AG20443 (cell line): ENCODE measurements around the gene MUC3A.
A peak's percentile ranks its signal among the peaks of the same experiment; 100 is the strongest.
"Not testable (repeated sequence)": the region's sequence is repeated elsewhere in the genome, so short reads cannot be mapped to it uniquely, and the experiment has no call there.

Source experiments
- DNase-seq: peaks from one replicate; pipeline ENCODE4 v3.0.0; 2012; ENCODE audit warnings: low spot score, mixed read lengths

Gene MUC3A, protein sequence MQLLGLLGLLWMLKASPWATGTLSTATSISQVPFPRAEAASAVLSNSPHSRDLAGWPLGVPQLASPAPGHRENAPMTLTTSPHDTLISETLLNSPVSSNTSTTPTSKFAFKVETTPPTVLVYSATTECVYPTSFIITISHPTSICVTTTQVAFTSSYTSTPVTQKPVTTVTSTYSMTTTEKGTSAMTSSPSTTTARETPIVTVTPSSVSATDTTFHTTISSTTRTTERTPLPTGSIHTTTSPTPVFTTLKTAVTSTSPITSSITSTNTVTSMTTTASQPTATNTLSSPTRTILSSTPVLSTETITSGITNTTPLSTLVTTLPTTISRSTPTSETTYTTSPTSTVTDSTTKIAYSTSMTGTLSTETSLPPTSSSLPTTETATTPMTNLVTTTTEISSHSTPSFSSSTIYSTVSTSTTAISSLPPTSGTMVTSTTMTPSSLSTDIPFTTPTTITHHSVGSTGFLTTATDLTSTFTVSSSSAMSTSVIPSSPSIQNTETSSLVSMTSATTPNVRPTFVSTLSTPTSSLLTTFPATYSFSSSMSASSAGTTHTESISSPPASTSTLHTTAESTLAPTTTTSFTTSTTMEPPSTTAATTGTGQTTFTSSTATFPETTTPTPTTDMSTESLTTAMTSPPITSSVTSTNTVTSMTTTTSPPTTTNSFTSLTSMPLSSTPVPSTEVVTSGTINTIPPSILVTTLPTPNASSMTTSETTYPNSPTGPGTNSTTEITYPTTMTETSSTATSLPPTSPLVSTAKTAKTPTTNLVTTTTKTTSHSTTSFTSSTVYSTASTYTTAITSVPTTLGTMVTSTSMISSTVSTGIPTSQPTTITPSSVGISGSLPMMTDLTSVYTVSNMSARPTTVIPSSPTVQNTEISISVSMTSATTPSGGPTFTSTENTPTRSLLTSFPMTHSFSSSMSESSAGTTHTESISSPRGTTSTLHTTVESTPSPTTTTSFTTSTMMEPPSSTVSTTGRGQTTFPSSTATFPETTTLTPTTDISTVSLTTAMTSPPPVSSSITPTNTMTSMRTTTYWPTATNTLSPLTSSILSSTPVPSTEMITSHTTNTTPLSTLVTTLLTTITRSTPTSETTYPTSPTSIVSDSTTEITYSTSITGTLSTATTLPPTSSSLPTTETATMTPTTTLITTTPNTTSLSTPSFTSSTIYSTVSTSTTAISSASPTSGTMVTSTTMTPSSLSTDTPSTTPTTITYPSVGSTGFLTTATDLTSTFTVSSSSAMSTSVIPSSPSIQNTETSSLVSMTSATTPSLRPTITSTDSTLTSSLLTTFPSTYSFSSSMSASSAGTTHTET (N-terminal part only)

DNA sequence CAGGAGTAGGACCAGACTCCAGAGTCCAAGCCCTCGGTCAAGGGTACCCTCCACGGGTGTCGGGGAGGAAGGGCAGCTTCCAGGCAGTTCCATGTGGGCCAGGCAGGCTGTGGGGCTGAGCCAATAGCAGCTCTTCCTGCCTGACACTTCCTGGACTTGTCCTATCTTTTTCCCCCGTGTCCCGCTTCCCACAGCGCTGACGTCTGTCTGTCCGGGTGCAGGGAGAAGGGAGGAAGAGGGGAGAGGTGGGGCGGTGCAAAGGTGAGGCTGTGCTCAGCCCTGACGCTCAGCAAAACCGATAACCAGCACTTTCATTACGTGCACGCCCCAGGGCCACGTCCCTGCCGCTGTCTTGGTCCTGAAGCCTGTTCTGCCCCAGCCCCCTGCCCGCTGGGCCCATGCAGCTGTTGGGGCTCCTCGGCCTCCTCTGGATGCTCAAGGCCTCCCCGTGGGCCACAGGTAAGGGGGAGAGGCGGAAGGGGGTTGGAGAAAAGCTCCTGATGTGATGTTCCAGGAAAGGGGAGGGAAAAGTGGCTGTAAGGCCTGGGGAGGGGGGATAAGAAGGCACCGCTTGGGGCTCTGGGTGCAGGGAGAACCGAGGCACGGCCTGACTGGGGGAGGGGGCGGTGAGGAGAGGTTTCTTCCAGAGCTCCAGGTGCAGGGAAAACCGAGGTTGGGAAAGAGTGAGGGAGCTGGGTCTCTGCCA, at the start of gene MUC3A:
Gene MUC3A, plus strand, starts transcription at position 308 of the 706 bp plus-strand sequence. Its CDS starts 91 bp downstream, at position 399.
- DNase-seq, result peak; percentile 16

DNA sequence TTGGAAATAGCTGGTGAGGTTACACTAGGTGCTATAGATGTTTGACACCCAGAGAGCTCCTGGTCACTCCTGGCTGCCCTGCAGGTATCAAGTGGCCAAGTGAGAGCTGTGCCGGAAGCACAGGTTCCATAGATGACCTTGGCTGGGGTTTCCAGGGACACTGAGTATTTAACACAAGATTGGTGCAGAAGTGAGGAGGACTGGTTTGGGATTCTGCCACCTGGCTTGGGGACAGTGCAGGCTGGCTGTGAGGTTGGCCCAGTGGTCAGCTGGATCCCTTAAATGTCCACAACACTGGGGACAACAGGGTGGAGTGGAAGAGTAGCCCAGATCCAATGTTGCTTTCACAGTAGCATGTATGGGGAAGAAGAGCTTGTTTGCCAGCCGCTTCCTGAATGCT, 48.4 kb upstream of the MUC3A start:
- no peak for DNase-seq

DNA sequence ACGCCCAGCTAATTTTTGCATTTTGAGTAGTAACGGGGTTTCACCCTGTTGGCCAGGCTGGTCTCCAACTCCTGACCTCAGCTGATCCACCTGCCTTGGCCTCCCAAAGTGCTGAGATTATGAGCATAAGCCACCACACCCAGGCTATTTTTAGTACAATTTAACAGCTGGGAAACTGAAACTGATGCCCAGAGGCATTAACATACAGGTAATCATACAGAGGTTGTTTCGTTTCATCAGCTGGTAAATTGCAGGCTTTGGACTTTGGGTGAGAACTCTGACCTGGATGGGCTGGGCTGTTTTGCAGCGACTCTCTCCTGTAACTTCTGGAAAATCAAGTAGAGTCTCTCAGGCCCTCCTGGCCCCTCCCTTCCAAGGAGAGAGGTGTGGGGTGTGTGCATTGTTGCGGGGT, 47.4 kb upstream of the MUC3A start:
- DNase-seq, result no peak

DNA sequence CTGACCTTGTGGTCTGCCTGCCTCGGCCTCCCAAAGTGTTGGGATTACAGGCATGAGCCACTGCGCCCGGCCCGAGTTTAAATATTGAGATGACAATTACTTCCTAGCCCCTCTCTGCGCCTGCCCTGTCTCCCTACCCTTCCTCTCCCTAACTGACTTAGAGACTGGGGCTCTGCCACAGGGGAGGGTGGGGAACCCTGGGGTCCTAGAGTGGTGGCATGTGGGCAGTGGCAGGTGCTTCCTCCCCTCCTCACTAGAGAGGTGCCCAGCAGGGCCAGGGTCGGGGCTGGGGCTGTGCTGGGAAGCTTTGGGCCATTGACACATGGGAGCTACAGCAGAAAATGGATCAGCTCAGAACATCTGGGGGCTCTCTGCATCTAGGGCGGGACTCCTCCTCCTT, 46.7 kb upstream of the MUC3A start:
- no peak for DNase-seq

DNA sequence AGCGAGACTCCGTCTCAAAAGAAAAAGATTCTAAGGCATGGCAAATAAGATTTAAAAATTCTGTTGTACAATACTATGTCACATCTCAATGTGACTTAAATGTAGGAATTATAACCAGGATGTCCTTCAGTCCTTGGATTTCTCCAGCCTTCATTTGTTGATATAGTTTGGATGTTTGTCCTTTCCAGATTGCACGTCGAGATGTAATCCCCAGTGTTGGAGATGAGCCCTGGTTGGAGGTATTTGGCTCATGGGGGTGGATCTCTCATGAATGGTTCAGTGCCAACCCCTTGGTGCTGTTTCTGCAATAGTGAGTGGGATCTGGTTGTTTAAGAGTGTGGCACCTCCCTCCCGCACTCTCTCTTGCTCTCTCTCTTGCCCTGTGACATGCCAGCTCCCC, 40.8 kb upstream of the MUC3A start:
- DNase-seq, result no peak

DNA sequence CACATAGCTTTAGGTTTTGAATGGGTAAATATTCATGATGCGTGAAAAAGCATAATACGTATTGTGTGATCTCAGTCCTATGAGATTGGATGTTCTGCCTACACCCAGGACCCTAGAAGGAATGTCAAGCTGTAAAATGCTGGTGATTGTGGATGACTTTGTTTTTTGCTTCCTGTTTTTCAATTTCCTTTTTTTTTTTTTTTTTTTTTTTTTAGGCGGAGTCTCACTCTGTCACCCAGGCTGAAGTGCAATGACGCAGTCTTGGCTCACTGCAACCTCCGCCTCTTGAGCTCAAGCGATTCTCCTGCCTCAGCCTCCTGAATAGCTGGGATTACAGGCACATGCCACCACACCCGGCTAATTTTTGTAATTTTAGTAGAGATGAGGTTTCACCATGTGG, 38.9 kb upstream of the MUC3A start:
- DNase-seq, result not testable (repeated sequence)

DNA sequence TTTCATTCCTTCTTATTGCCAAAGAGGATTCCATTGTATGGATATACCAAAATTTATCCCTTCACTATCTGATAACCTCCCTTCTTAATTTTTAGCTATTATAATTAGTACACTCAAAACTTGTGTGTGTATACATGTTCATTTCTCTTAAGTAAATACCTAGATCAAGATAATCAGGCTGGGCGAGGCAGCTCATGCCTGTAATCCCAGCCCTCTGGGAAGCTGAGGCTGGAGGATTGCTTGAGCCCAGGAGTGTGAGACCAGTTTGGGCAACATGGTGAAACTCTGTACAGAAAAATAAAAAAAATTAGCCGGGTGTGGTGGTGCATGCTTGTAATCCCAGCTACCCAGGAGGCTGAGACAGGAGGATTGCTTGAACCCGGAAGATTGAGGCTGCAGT, 37.9 kb upstream of the MUC3A start:
- no peak for DNase-seq

DNA sequence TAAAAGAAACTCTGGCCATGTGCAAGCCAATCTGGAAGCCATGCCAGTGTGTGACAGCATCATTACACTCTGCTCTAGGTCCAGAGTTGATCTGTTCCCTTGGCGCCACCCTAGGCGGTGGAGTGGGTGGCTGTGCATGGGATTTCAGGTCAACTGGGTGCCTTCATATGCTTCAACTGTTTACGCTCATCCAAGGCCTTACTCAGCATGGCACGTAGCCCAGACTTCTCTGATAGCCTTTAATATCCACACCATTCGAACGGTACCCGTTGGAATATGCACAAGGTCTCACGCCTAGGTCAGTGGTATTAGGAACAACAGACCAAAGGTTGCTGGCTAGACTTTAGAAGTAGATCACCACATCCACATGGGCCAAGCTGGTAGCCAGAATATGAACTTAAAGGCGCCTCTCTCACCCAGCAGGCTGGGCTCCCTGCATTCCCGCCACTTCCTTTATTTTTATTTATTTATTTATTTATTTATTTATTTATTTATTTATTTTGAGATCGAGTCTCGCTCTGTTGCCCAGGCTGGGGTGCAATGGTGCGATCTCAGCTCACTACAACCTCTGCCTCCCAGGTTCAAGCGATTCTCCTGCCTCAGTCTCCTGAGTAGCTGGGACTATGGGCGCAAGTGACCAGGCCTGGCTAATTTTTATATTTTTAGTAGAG, 35.0 kb upstream of the MUC3A start:
- DNase-seq, result no peak

DNA sequence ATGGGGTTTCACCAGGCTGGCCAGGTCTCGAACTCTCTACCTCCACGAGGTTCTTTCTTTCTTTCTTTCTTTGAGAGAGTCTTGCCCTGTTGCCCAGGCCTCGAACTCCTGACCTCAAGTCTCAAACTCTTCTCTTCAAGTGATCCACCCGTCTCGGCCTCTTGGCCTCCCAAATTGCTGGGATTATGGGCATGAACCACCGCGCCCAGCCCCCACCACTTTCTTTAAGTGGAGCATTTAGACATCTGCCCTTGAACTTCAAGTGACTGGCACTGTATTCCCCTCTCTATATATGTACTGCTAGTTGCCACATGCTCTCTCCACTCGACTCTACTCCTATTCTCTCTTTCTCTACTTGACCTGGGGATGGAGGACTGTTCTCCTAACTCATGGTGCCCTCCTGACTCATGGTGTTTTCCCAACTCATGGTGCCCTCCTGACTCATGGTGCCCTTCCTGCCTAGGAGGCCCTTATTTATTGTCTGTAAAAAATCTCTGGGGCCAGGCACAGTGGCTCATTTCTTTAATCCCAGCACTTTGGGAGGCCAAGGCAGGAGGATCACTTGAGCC, 34.4 kb upstream of the MUC3A start:
- DNase-seq, result no peak

DNA sequence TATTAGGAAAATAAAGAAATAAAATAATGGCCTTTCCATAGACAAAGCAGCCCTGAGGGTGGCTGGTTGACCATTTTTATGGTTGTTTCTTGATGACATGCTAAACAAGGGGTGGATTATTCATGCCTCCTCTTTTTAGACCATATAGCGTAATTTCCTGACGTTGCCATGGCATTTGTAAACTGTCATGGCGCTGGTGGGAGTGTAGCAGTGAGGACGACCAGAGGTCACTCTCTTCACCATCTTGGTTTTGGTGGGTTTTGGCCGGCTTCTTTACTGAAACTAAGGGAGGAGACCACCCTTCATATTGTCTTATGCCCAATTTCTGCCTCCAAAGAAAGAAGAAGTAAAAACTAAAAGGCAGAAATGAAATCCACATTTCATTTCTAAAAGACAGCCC, 30.0 kb upstream of the MUC3A start:
- DNase-seq, result not testable (repeated sequence)

DNA sequence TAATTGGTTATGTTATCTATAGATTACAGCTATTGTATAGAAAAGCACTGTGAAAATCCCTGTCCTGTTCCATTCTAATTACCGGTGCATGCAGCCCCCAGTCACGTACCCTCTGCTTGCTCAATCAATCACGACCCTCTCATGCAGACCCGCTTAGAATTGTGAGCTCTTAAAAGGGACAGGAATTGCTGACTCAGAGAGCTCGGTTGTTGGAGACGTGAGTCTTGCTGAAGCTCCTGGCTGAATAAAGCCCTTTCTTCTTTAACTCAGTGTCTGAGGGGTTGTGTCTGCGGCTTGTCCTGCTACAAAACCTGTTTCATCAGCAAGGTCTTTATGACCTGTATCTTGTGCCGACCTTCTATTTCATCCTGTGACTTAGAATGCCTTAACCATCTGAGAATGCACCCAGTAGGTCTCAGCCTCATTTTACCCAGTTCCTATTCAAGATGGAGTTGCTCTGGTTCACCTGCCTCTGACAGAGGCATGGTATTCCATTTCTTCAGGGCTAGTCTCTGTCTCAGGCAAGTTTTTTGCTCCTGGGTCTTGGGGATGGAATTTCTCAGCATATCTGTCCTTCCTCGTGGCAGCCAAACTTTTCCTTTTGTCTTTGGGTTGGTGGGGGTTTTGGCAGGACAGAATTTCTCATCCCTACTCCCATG, 29.4 kb upstream of the MUC3A start:
- DNase-seq, result not testable (repeated sequence)

DNA sequence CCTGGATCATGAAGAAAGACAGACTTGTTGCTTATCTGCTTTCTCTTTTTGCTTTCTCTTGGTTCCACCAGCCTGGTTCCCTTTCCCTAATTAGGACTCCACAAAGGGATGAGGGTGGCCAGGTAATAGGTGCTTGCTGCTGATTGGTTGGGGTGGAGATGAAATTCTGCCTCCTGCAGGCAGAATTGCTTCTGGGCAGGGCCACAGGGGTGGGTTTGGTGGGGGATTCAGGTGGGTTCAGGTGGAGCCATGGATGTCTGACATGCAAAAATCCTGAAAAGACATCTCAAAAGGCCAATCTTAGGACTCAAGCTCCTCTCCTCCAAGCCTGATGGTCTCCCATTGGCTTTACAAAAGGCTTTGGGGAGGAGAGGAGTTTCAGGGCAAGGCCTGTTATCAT, 28.3 kb upstream of the MUC3A start:
- no peak for DNase-seq

DNA sequence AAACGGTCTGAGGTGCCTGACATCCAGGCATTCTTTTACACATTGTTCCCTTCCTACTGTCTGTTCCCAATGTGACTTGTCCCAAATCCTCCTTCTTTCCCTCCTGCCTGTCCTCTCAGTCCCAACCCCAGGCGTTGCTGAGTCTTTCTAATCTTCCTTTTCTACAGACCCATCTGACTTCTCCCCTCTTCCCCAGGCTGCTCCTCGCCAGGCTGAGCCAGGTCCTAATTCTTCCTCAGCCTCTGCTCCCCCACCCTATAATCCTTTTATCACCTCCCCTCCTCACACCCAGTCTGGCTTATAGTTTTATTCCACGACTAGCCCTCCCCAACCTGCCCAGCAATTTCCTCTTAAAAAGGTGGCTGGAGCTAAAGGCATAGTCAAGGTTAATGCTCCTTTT, 25.7 kb upstream of the MUC3A start:
- DNase-seq, result not testable (repeated sequence)

DNA sequence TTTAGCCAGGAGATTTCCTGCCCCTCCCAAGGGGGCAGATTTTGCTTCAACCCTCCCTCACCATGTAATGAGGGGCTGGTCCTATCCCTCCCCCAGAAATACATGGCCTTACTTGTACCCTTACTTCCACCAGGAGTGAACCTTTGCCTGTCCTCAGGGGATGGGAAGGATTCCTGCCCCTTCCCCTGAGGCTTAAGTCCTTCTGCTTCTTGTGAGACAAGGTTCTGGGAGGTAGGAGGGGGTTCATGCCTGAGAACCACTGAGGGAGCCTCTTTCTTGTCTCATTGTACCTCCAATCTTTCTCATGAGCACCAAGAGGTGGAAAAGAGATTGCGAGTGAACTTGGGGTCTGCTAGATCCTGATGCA, 19.5 kb upstream of the MUC3A start:
- no peak for DNase-seq

DNA sequence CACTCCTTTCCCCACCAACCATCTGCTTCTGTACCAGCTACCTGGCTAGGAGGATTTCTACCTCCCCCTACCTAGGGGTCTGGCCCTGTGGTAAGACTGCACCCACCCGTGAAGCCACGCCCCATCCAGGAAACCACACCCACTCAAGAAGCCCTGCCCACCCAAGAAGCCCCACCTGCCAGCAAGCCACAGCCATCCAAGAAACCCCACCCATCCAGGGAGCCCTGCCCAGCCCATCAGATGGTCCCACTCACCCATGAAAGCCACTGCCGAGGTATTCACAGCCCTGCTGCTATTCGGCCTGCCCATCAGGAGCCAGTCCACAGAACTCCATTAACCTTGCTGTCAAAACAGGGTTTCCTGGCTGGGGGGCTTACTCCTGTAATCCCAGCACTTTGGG, 15.6 kb upstream of the MUC3A start:
- DNase-seq, result peak; percentile 7

DNA sequence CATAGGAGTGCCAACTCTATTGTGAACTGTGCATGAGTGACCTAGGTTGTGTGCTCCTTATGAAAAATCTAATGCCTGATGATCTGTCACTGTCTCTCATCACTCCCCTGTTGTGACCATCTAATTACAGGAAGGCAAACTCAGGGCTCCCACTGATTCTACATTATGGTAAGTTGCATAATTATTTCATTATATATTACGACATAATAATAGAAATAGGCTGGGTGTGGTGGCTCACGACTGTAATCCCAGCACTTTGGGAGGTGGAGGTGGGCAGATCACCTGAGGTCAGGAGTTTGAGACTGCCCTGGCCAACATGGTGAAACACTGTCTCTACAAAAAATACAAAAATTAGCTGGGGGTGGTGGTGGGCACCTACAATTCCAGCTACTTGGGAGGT, 14.0 kb upstream of the MUC3A start:
- DNase-seq, result not testable (repeated sequence)

DNA sequence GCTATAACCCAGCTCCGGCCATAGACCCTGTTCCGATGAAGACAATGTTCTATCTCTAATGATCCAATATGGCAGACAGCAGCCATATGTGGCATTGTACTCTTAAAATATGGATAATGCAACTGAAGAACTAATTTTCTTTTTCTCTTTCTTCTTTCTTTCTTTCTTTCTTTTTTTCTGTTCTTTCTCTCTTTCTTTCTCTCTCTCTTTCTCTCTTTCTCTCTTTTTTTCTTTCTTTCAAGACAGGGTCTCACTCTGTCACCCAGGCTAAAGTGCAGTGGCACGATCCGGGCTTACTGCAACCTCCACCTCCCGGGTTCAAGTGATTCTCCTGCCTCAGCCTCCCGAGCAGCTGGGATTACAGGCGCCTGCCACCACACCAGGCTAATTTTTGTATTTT, 13.2 kb upstream of the MUC3A start:
- not testable (repeated sequence) for DNase-seq

DNA sequence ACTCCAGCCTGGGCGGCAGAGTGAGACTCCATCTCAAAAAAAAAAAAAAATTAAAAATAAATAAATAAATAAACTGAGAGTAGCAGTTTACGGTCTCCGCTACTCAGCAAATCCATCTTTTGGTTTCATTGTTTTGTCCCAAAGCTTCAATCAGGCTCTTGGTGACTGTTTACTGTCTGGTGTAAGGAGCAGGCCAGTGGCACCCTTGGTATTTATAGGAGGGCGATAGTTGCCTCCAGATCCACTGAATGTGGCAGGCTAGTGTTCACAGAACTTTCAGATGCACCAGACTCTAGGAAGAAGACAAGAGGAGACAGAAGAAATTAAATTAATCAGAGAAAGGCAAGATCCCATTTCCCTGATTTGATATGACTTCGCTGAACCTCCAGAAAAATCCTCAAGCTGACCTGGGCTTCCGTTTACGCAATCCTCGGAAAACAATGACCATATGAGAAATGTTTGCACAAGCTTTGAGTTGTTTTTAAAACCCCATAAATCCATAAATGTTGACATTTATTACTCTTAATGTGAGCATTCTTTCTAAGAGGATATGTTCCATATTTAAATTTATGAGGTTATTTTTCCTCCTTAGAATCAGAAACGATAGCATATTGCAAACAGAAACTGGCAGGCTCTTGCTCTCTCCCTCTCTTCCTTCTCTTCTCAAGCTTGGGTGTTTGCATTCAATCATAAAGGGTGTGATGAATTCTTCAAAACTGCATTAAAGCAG, 7.1 kb upstream of the MUC3A start:
- DNase-seq, result no peak

DNA sequence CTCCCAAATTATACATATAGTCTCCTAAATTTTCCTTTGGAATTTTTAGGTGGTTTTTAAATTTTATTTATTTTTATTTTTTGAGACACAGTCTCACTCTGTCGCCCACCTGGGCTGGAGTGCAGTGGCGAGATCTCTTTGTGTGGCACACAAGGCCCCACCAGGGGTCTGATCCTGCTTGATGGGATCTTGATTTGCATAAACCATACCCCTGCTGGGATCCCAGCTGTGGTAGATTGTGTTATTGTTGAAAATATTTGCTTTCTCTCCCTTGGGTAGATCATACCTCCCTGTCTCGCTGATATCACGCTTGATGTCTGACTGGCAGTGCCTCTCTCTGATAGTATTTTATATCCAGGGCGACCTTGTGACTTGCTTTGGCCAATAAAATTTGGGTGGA, 5.6 kb upstream of the MUC3A start:
- no peak for DNase-seq

DNA sequence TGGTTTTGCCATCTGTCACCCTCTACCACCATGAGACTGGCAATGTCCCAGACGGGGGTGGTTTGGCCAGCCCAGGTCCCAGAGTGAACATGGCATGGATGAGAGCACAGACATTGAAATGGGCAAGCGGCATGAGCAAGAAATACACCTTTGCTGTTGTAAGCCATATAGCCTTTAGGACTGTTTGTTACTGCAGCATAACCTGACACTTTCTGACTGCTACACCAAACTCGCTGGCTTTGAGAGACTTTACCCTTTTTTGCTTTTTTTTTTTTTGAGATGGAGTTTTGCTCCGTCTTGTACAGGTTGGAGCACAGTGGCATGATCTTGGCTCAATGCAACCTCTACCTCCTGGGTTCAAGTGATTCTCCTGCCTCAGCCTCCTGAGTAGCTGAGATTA, 5.2 kb upstream of the MUC3A start:
- DNase-seq, result no peak
